Peyer's patch (tissue), 4 donors: Measurements from ENCODE around the gene CC2D1B.

ENCODE experiments used
- POLR2A ChIP-seq, 2 donors: fragments of 450-650 bp; IDR thresholded peaks; one replicate each; pipeline ENCODE4 v1.5.1; 2017; ENCODE audit warnings: antibody characterized with exemption in 2 of 2, mild to moderate bottlenecking in 2 of 2, moderate library complexity in 2 of 2
- TF ChIP-seq, protein P1 (sequence below), 6 experiments: fragments of 450-650 bp in 4 of 6; fragments of 200-600 bp in 2 of 6; sonication (generic) in 1 of 6; IDR thresholded peaks; one replicate each; pipeline ENCODE4 v1.5.1; 2017 to 2019; ENCODE audit warnings: antibody characterized with exemption in 6 of 6, mild to moderate bottlenecking in 3 of 6, moderate library complexity in 1 of 6

DNA sequence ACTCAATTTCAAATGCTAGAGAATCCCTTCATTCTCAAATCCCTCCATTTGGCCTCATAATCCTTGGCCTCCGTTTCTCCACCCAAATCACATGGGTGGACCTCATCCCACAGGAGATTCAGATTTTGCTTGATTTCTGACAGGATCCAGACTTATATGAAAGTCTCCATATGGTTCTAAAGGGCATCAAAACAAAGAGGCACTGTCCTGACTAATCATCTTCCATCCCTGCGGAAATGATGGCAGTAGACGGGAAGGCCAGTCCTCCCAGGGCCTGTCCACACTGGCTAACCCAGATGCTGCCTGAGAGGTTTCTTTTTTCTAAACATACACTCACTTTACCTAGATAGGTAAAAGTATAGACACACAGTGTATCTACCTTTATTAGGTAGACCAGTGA, 19.4 kb upstream of the CC2D1B start:
- TF ChIP-seq, protein P1, sequence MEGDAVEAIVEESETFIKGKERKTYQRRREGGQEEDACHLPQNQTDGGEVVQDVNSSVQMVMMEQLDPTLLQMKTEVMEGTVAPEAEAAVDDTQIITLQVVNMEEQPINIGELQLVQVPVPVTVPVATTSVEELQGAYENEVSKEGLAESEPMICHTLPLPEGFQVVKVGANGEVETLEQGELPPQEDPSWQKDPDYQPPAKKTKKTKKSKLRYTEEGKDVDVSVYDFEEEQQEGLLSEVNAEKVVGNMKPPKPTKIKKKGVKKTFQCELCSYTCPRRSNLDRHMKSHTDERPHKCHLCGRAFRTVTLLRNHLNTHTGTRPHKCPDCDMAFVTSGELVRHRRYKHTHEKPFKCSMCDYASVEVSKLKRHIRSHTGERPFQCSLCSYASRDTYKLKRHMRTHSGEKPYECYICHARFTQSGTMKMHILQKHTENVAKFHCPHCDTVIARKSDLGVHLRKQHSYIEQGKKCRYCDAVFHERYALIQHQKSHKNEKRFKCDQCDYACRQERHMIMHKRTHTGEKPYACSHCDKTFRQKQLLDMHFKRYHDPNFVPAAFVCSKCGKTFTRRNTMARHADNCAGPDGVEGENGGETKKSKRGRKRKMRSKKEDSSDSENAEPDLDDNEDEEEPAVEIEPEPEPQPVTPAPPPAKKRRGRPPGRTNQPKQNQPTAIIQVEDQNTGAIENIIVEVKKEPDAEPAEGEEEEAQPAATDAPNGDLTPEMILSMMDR (IDR thresholded peaks at IDR 0.05) = no peak
- TF ChIP-seq POLR2A (IDR thresholded peaks at IDR 0.05) = no peak
